Measurements from ENCODE around the gene ZDHHC24. TPM values are rescaled to one million over a fixed set of nuclear protein-coding genes. Genes with fewer than 3 reads are reported as not detected.
A peak's percentile ranks its signal among the peaks of the same experiment; 100 is the strongest.

ZDHHC24 gene
- total and polyA plus RNA-seq, 2 donors from 2014 or later: 13.2 to 18.7 TPM

DNA sequence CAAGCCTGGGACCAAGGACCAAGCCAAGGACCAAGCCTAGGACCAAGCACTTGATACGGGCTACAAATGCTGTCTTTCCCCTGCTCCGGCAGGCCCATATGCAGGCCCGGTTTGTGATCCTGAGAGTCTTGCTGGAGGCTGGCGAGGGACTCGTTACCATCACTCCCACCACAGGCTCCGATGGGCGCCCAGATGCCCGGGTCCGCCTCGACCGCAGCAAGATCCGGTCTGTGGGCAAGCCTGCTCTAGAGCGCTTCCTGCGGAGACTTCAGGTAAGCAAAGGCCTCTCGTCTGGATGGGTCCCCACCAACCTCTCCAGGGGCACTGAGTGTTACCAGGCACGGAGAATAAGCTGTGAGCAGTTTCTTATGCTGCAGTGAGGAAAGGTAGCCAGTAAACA is 48.6 kb downstream of the ZDHHC24 start:
- DNase-seq: no peak
- intact Hi-C loops (cut with DNase I): no loop called here
- no peak for FAIRE-seq

DNA sequence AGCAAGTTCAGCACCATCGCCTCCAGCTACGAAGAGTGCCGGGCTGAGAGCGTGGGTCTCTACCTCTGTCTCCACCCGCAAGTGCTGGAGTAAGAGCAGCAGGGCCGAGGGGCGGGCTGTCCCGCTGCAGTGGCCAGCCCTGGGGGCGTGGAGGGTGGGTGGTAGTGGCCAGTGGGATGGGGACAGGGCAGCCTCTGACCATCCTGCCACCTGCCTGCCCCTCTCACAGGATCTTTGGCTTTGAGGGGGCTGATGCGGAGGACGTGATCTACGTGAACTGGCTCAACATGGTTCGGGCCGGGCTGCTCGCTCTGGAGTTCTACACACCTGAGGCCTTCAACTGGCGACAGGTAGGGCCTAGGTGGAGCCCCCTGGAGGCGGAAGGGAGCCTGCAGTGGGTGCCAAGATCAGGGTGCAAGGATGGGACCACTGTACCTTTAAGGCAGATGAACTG is 50.4 kb downstream of the ZDHHC24 start:
- no peak for FAIRE-seq
- no peak overlapping the region for H3K9ac ChIP-seq (ENCODE audit: low read length in 3 of 3)
- peak in 2 of 5 donors; percentile 22 to 75 for DNase-seq
- TF ChIP-seq, protein P1, sequence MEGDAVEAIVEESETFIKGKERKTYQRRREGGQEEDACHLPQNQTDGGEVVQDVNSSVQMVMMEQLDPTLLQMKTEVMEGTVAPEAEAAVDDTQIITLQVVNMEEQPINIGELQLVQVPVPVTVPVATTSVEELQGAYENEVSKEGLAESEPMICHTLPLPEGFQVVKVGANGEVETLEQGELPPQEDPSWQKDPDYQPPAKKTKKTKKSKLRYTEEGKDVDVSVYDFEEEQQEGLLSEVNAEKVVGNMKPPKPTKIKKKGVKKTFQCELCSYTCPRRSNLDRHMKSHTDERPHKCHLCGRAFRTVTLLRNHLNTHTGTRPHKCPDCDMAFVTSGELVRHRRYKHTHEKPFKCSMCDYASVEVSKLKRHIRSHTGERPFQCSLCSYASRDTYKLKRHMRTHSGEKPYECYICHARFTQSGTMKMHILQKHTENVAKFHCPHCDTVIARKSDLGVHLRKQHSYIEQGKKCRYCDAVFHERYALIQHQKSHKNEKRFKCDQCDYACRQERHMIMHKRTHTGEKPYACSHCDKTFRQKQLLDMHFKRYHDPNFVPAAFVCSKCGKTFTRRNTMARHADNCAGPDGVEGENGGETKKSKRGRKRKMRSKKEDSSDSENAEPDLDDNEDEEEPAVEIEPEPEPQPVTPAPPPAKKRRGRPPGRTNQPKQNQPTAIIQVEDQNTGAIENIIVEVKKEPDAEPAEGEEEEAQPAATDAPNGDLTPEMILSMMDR (IDR thresholded peaks at IDR 0.05; ENCODE audit: borderline replicate concordance, extremely low read depth, insufficient read depth): no peak
- H3K36me3 ChIP-seq (ENCODE audit: control insufficient read depth in 2 of 3, insufficient read depth in 3 of 3, low read length in 3 of 3): peaks cover 0 to 4% (median 0%) of the 10 kb centered on the region in 3 donors
- no peak overlapping the region for H3K27ac ChIP-seq (ENCODE audit: low read depth in 2 of 2, low read length in 2 of 2)
- H3K9me3 ChIP-seq (ENCODE audit: control insufficient read depth in 2 of 3, insufficient read depth in 1 of 3, low read length in 3 of 3): no peaks in the 10 kb centered on the region
- no peaks in the 10 kb centered on the region for H3K27me3 ChIP-seq (ENCODE audit: control insufficient read depth, insufficient read depth, low read length)
- H3K4me3 ChIP-seq (ENCODE audit: low read length in 3 of 3): no peak overlapping the region
- peaks cover 0 to 8% (median 0%) of the 10 kb centered on the region in 3 donors for H3K4me1 ChIP-seq (ENCODE audit: control insufficient read depth in 2 of 3, insufficient read depth in 2 of 3, low read depth in 1 of 3, low read length in 3 of 3)
- intact Hi-C loops (cut with DNase I): no loop called here

More for the DNA sequence above, 48.6 kb downstream of the ZDHHC24 start:
- TF ChIP-seq, protein P1 (IDR thresholded peaks at IDR 0.05; ENCODE audit: borderline replicate concordance, extremely low read depth, insufficient read depth): no peak
- no peaks in the 10 kb centered on the region for H3K9me3 ChIP-seq (ENCODE audit: control insufficient read depth in 2 of 3, insufficient read depth in 1 of 3, low read length in 3 of 3)
- no peak overlapping the region for H3K9ac ChIP-seq (ENCODE audit: low read length in 3 of 3)
- no peaks in the 10 kb centered on the region for H3K27me3 ChIP-seq (ENCODE audit: control insufficient read depth, insufficient read depth, low read length)
- peaks cover 0 to 4% (median 0%) of the 10 kb centered on the region in 3 donors for H3K36me3 ChIP-seq (ENCODE audit: control insufficient read depth in 2 of 3, insufficient read depth in 3 of 3, low read length in 3 of 3)
- no peak overlapping the region for H3K4me3 ChIP-seq (ENCODE audit: low read length in 3 of 3)
- H3K27ac ChIP-seq (ENCODE audit: low read depth in 2 of 2, low read length in 2 of 2): no peak overlapping the region
- H3K4me1 ChIP-seq (ENCODE audit: control insufficient read depth in 2 of 3, insufficient read depth in 2 of 3, low read depth in 1 of 3, low read length in 3 of 3): peaks cover 0 to 5% (median 0%) of the 10 kb centered on the region in 3 donors

GRCh38 chr11:66494935-66495334 is 50.9 kb downstream of the ZDHHC24 start:
- no peak for FAIRE-seq
- DNase-seq: no peak
- TF ChIP-seq, protein P1 (IDR thresholded peaks at IDR 0.05; ENCODE audit: borderline replicate concordance, extremely low read depth, insufficient read depth): no peak
- Histone ChIP-seq H3K36me3 (ENCODE audit: control insufficient read depth in 2 of 3, insufficient read depth in 3 of 3, low read length in 3 of 3) (peaks cover 0 to 2% (median 0%) of the 10 kb centered on the region in 3 donors), H3K27ac (ENCODE audit: low read depth in 2 of 2, low read length in 2 of 2) (no peak overlapping the region), H3K9me3 (ENCODE audit: control insufficient read depth in 2 of 3, insufficient read depth in 1 of 3, low read length in 3 of 3) (no peaks in the 10 kb centered on the region), H3K27me3 (ENCODE audit: control insufficient read depth, insufficient read depth, low read length) (no peaks in the 10 kb centered on the region), H3K9ac (ENCODE audit: low read length in 3 of 3) (no peak overlapping the region), H3K4me1 (ENCODE audit: control insufficient read depth in 2 of 3, insufficient read depth in 2 of 3, low read depth in 1 of 3, low read length in 3 of 3) (peaks cover 0 to 8% (median 0%) of the 10 kb centered on the region in 3 donors), H3K4me3 (ENCODE audit: low read length in 3 of 3) (no peak overlapping the region)
- intact Hi-C loops (cut with DNase I): no loop called here

GRCh38 chr11:66494458-66494857 is 51.4 kb downstream of the ZDHHC24 start:
- TF ChIP-seq, protein P1 (IDR thresholded peaks at IDR 0.05; ENCODE audit: borderline replicate concordance, extremely low read depth, insufficient read depth): no peak
- intact Hi-C loops (cut with DNase I): no loop called here
- no peak for FAIRE-seq
- Histone ChIP-seq H3K27me3 (ENCODE audit: control insufficient read depth, insufficient read depth, low read length) (no peaks in the 10 kb centered on the region), H3K36me3 (ENCODE audit: control insufficient read depth in 2 of 3, insufficient read depth in 3 of 3, low read length in 3 of 3) (peaks cover 0 to 3% (median 0%) of the 10 kb centered on the region in 3 donors), H3K9ac (ENCODE audit: low read length in 3 of 3) (no peak overlapping the region), H3K9me3 (ENCODE audit: control insufficient read depth in 2 of 3, insufficient read depth in 1 of 3, low read length in 3 of 3) (no peaks in the 10 kb centered on the region), H3K4me1 (ENCODE audit: control insufficient read depth in 2 of 3, insufficient read depth in 2 of 3, low read depth in 1 of 3, low read length in 3 of 3) (peaks cover 0 to 8% (median 0%) of the 10 kb centered on the region in 3 donors), H3K27ac (ENCODE audit: low read depth in 2 of 2, low read length in 2 of 2) (no peak overlapping the region), H3K4me3 (ENCODE audit: low read length in 3 of 3) (no peak overlapping the region)
- peak in 1 of 5 donors; percentile 14 for DNase-seq

Measured in kidney (tissue), 14 donors.